IMR-90 (cell line): ENCODE measurements around the gene RBMS3. TPM values are rescaled to one million over a fixed set of nuclear protein-coding genes. Genes with fewer than 3 reads are reported as not detected.
A peak's percentile ranks its signal among the peaks of the same experiment; 100 is the strongest.

Experiments
- ATAC-seq: fragments of 200-7000 bp; cut with Tn5 transposase; 2 replicates; pipeline ENCODE4 v1.9.1; 2020; ENCODE audit warnings: low read depth, mild to moderate bottlenecking, moderate library complexity
- BruUV-seq: library from RNA; stranded (reverse); fragments of 400-500 nt; replicated peaks from 2 replicates; lab custom pipeline; 2021; lab: Mats Ljungman, UMichigan
- CTCF ChIA-PET: fragments of 300-600 bp; formaldehyde crosslinking; extraction: SDS; loops from one replicate; lab custom pipeline; 2021; ENCODE audit warnings: antibody characterized with exemption; lab: Yijun Ruan, JAX
- POLR2A ChIA-PET: fragments of 300-600 bp; sonication (Branson Sonifier 250); formaldehyde crosslinking; loops from one replicate; lab custom pipeline; 2022; ENCODE audit warnings: antibody characterized with exemption; ENCODE audit not compliant: unreplicated experiment; lab: Charles Lee
- DNase-seq: peaks from one replicate; pipeline ENCODE4 v3.0.0; 2013
- H2AFZ ChIP-seq: replicated peaks from 2 replicates; pipeline ENCODE3; 2013; ENCODE audit warnings: low read length, mild to moderate bottlenecking; ENCODE audit not compliant: poor library complexity
- H2AK5ac ChIP-seq: 2 replicates; pipeline ENCODE4 v1.6.1; 2013; ENCODE audit warnings: low read depth, low read length, inconsistent platforms
- H2AK9ac ChIP-seq: replicated peaks from 2 replicates; pipeline ENCODE3; 2013; ENCODE audit warnings: mild to moderate bottlenecking, low read depth, low read length, moderate library complexity; ENCODE audit not compliant: poor library complexity
- H2BK120ac ChIP-seq: 2 replicates; pipeline ENCODE4 v1.6.1; 2013; ENCODE audit warnings: low read depth, low read length, inconsistent platforms
- H2BK15ac ChIP-seq: 3 replicates; pipeline ENCODE4 v1.6.1; 2013; ENCODE audit warnings: low read depth, low read length, inconsistent platforms
- H2BK20ac ChIP-seq: 2 replicates; pipeline ENCODE4 v1.6.1; 2013; ENCODE audit warnings: low read depth, mild to moderate bottlenecking, inconsistent platforms, low read length, moderate library complexity
- H2BK5ac ChIP-seq: 2 replicates; pipeline ENCODE4 v1.6.1; 2013; ENCODE audit warnings: mild to moderate bottlenecking, low read depth, low read length, inconsistent platforms; ENCODE audit not compliant: poor library complexity, severe bottlenecking
- H3K14ac ChIP-seq: replicated peaks from 2 replicates; pipeline ENCODE4 v1.6.1; 2013; ENCODE audit warnings: low read depth, low read length, inconsistent platforms
- H3K18ac ChIP-seq: 2 replicates; pipeline ENCODE4 v1.6.1; 2013; ENCODE audit warnings: low read depth, low read length, control low read depth
- H3K23ac ChIP-seq: 2 replicates; pipeline ENCODE4 v1.6.1; 2013; ENCODE audit warnings: low read depth, low read length, inconsistent platforms
- H3K27ac ChIP-seq: 2 replicates; pipeline ENCODE4 v1.5.1; 2013; ENCODE audit warnings: mild to moderate bottlenecking, control low read depth, low read length; ENCODE audit not compliant: insufficient read depth
- H3K27me3 ChIP-seq: 2 replicates; pipeline ENCODE4 v1.6.1; 2013; ENCODE audit warnings: low read length; ENCODE audit not compliant: control insufficient read depth, insufficient read depth
- H3K36me3 ChIP-seq: 2 replicates; pipeline ENCODE4 v1.6.1; 2013; ENCODE audit warnings: low read length, mixed read lengths; ENCODE audit not compliant: control insufficient read depth, insufficient read depth
- H3K4ac ChIP-seq: 2 replicates; pipeline ENCODE4 v1.6.1; 2013; ENCODE audit warnings: low read depth, low read length, inconsistent platforms
- H3K4me1 ChIP-seq: 2 replicates; pipeline ENCODE4 v1.6.1; 2013; ENCODE audit warnings: low read length, mixed read lengths; ENCODE audit not compliant: control insufficient read depth, insufficient read depth
- H3K4me2 ChIP-seq: 2 replicates; pipeline ENCODE4 v1.6.1; 2013; ENCODE audit warnings: low read depth, mild to moderate bottlenecking, control low read depth, low read length, moderate library complexity
- H3K4me3 ChIP-seq: 2 replicates; pipeline ENCODE4 v1.5.1; 2013; ENCODE audit warnings: low read depth, mild to moderate bottlenecking, control low read depth, low read length, moderate library complexity; ENCODE audit not compliant: insufficient read depth
- H3K56ac ChIP-seq: 2 replicates; pipeline ENCODE4 v1.6.1; 2013; ENCODE audit warnings: low read length, inconsistent platforms; ENCODE audit not compliant: insufficient read depth; ENCODE audit errors: extremely low read depth
- H3K79me1 ChIP-seq, 2 experiments: 2 replicates each; pipeline ENCODE4 v1.6.1; 2013; ENCODE audit warnings: low read length in 2 of 2, inconsistent platforms in 1 of 2, low read depth in 1 of 2
- H3K9ac ChIP-seq: 2 replicates; pipeline ENCODE4 v1.6.1; 2013; ENCODE audit warnings: low read depth, low read length, control low read depth
- H3K9me1 ChIP-seq: 2 replicates; pipeline ENCODE4 v1.6.1; 2013; ENCODE audit warnings: low read length, inconsistent platforms; ENCODE audit not compliant: insufficient read depth
- H3K9me3 ChIP-seq: 2 replicates; pipeline ENCODE4 v1.6.1; 2013; ENCODE audit warnings: low read length; ENCODE audit not compliant: control insufficient read depth, insufficient read depth
- H4K20me1 ChIP-seq: 2 replicates; pipeline ENCODE4 v1.6.1; 2013; ENCODE audit warnings: low read length, inconsistent platforms; ENCODE audit not compliant: insufficient read depth
- H4K5ac ChIP-seq: 2 replicates; pipeline ENCODE4 v1.6.1; 2013; ENCODE audit warnings: mild to moderate bottlenecking, low read depth, low read length, control low read depth
- H4K8ac ChIP-seq, 2 experiments: 2 replicates each; pipeline ENCODE4 v1.6.1; 2013; ENCODE audit warnings: low read depth in 2 of 2, low read length in 2 of 2, control low read depth in 1 of 2, inconsistent platforms in 1 of 2
- H4K91ac ChIP-seq: 2 replicates; pipeline ENCODE4 v1.6.1; 2013; ENCODE audit warnings: low read depth, low read length, inconsistent platforms; ENCODE audit not compliant: insufficient read depth
- BHLHE40 ChIP-seq: fragments of 150-350 bp; IDR thresholded peaks from 2 replicates; pipeline ENCODE4 v1.6.1; 2016; ENCODE audit warnings: mild to moderate bottlenecking, low read depth, low read length
- CEBPB ChIP-seq: IDR thresholded peaks from 2 replicates; pipeline ENCODE4 v1.6.1; 2012; ENCODE audit warnings: low read depth, low read length, improper control_type of control experiment
- CHD1 ChIP-seq: IDR thresholded peaks from 2 replicates; pipeline ENCODE4 v1.6.1; 2012; ENCODE audit warnings: low read depth, low read length, improper control_type of control experiment
- CTCF ChIP-seq: conservative IDR thresholded peaks from 2 replicates; pipeline ENCODE4 v1.5.1; 2012; ENCODE audit warnings: mild to moderate bottlenecking, low read depth, low read length, improper control_type of control experiment
- ELK1 ChIP-seq: fragments of 150-350 bp; IDR thresholded peaks from 2 replicates; pipeline ENCODE4 v1.6.1; 2016; ENCODE audit warnings: low read depth, mild to moderate bottlenecking, low read length, moderate library complexity, borderline replicate concordance
- FOS ChIP-seq: fragments of 150-350 bp; IDR thresholded peaks from 2 replicates; pipeline ENCODE4 v1.6.1; 2016; ENCODE audit warnings: low read depth, low read length
- MAFK ChIP-seq: IDR thresholded peaks from 2 replicates; pipeline ENCODE4 v1.6.1; 2012; ENCODE audit warnings: low read depth, low read length, improper control_type of control experiment
- MAZ ChIP-seq: IDR thresholded peaks from 2 replicates; pipeline ENCODE4 v1.6.1; 2012; ENCODE audit warnings: low read depth, mild to moderate bottlenecking, low read length, improper control_type of control experiment, moderate library complexity, borderline replicate concordance
- MXI1 ChIP-seq: IDR thresholded peaks from 2 replicates; pipeline ENCODE4 v1.6.1; 2012; ENCODE audit warnings: low read depth, mild to moderate bottlenecking, low read length, moderate library complexity, borderline replicate concordance
- NFE2L2 ChIP-seq: fragments of 150-350 bp; IDR thresholded peaks from 2 replicates; pipeline ENCODE4 v1.6.1; 2016; ENCODE audit warnings: low read depth, mild to moderate bottlenecking, low read length
- POLR2A ChIP-seq: IDR thresholded peaks from 2 replicates; pipeline ENCODE4 v1.6.1; 2012; ENCODE audit warnings: mild to moderate bottlenecking, low read depth, low read length
- RAD21 ChIP-seq: IDR thresholded peaks from 2 replicates; pipeline ENCODE4 v1.6.1; 2012; ENCODE audit warnings: low read length, improper control_type of control experiment
- RCOR1 ChIP-seq: IDR thresholded peaks from 2 replicates; pipeline ENCODE4 v1.6.1; 2012; ENCODE audit warnings: mild to moderate bottlenecking, low read length, improper control_type of control experiment; ENCODE audit not compliant: insufficient replicate concordance
- RFX5 ChIP-seq: IDR thresholded peaks from 2 replicates; pipeline ENCODE4 v1.8.0; 2012; ENCODE audit warnings: low read depth, mild to moderate bottlenecking, low read length, moderate library complexity
- SMC3 ChIP-seq: fragments of 150-350 bp; IDR thresholded peaks from 2 replicates; pipeline ENCODE4 v1.6.1; 2016; ENCODE audit warnings: low read depth, mild to moderate bottlenecking, antibody characterized with exemption, low read length, moderate library complexity
- USF2 ChIP-seq: fragments of 150-350 bp; IDR thresholded peaks from 2 replicates; pipeline ENCODE4 v1.6.1; 2017; ENCODE audit warnings: mild to moderate bottlenecking, antibody characterized with exemption, low read length, low read depth
- WGBS, 2 experiments: methylation state at CpG; one replicate each; pipeline versions ENCODE4 v1.1.5 to v1.1.7; 2013; ENCODE audit warnings: missing lambda C conversion rate in 2 of 2; ENCODE audit not compliant: insufficient read length in 1 of 2; ENCODE audit errors: extremely low coverage in 2 of 2; 5-methylcytosine and 5-hydroxymethylcytosine counted together
- dilution Hi-C: fragments of 300-500 bp; cut with HindIII; formaldehyde crosslinking; loops from one replicate; pipeline ENCODE4 v1.14.3; 2018; ENCODE audit warnings: low sequenced_read_pairs; ENCODE audit not compliant: unreplicated experiment
- in situ Hi-C: fragments of 300-500 bp; cut with MboI; formaldehyde crosslinking; loops from 3 replicates; pipeline ENCODE4 v1.14.3; 2019; ENCODE audit warnings: low sequenced_read_pairs, inconsistent platforms, mixed read lengths
- intact Hi-C: fragments of 100-400 bp; cut with micrococcal nuclease; formaldehyde crosslinking; loops from 2 replicates; pipeline ENCODE4 v1.10.0; 2022
- polyA plus RNA-seq, 3 experiments: library from polyadenylated mRNA; depleted of rRNA; stranded (reverse); fragments of >200 nt; gene quantifications; 2 replicates each; pipeline ENCODE4 v1.2.3, GENCODE V29; 2012; ENCODE audit warnings: low replicate concordance in 1 of 3
- total RNA-seq: library from RNA; depleted of rRNA; stranded (reverse); fragments of >200 nt; gene quantifications from 2 replicates; pipeline ENCODE4 v1.2.3, GENCODE V29; 2012

RBMS3 gene
- total and polyA plus RNA-seq, 2 of the 4 experiments (the other 2 are of a cell fraction) = 15.2 to 127 TPM

- BruUV-seq = no TSS peak
- intact Hi-C loops = no loop called here
- TF ChIP-seq BHLHE40 = no peak
- TF ChIP-seq SMC3 = no peak
- no peak for TF ChIP-seq RAD21
- TF ChIP-seq ELK1 = no peak
- TF ChIP-seq FOS = no peak
- no peak for TF ChIP-seq RCOR1
- no peak for TF ChIP-seq MAZ
- no peak for TF ChIP-seq MAFK
- no peak for TF ChIP-seq CEBPB
- no peak for TF ChIP-seq RFX5
- no peak for TF ChIP-seq NFE2L2
- no peak for TF ChIP-seq MXI1
- TF ChIP-seq CHD1 = no peak
- TF ChIP-seq POLR2A = no peak
- TF ChIP-seq CTCF = no peak
- no peak for TF ChIP-seq USF2
- DNase-seq (no peak), ATAC-seq (0 out of 2 replicates have a peak, but pooled peaks have one; percentile 28)
- H2AFZ ChIP-seq = no peak overlapping the region
- no peak overlapping the region for H3K4me3 ChIP-seq
- H3K23ac ChIP-seq = no peak overlapping the region
- CTCF ChIA-PET = no interaction called here
- H3K4me2 ChIP-seq = peak overlapping the region; percentile 74; the same call in 1 of the 2 replicates
- in situ Hi-C loops = no loop called here
- POLR2A ChIA-PET = no interaction called here
- H2BK15ac ChIP-seq = no peak overlapping the region
- no CpG with 5 or more reads among the region's 3 CpGs for WGBS, 2 experiments
- no peak overlapping the region for H2AK9ac ChIP-seq
- H4K91ac ChIP-seq = no peak overlapping the region
- peaks cover 14% of the 10 kb centered on the region for H3K4me1 ChIP-seq
- dilution Hi-C loops = no loop called here
- no peak overlapping the region for H3K56ac ChIP-seq
- no peak overlapping the region for H2AK5ac ChIP-seq
- H3K14ac ChIP-seq = no peak overlapping the region
- peaks cover 23% of the 10 kb centered on the region for H4K20me1 ChIP-seq
- H3K18ac ChIP-seq = peak overlapping the region; percentile 79
- peaks cover 14% of the 10 kb centered on the region for H3K9me1 ChIP-seq
- no peak overlapping the region for H3K9ac ChIP-seq
- peak overlapping the region; percentile 34; the same call in 1 of the 2 replicates for H4K5ac ChIP-seq
- peaks cover 37 to 62% of the 10 kb centered on the region in 2 experiments for H3K79me1 ChIP-seq
- H3K4ac ChIP-seq = no peak overlapping the region; the same call in 1 of the 2 replicates
- H3K9me3 ChIP-seq = no peaks in the 10 kb centered on the region
- H3K27me3 ChIP-seq = no peaks in the 10 kb centered on the region
- no peak overlapping the region for H2BK120ac ChIP-seq
- H2BK5ac ChIP-seq = no peak overlapping the region
- H3K36me3 ChIP-seq = no peaks in the 10 kb centered on the region
- H4K8ac ChIP-seq = peak overlapping the region in 1 of 2 experiments; percentile 34; a peak in 1 of 4 replicates
- no peak overlapping the region for H3K27ac ChIP-seq
- H2BK20ac ChIP-seq = no peak overlapping the region
Measured at GRCh38 chr3:29311795-29312194, 30.9 kb downstream of the RBMS3 start.
